SKM-1 (cell line): ENCODE measurements around the gene TSR2.

ENCODE experiments used
- DNase-seq: peaks from one replicate; lab custom pipeline; 2025; ENCODE audit not compliant: unreplicated experiment; lab: John Stamatoyannopoulos, UW

TSR2 gene, protein sequence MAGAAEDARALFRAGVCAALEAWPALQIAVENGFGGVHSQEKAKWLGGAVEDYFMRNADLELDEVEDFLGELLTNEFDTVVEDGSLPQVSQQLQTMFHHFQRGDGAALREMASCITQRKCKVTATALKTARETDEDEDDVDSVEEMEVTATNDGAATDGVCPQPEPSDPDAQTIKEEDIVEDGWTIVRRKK

DNA sequence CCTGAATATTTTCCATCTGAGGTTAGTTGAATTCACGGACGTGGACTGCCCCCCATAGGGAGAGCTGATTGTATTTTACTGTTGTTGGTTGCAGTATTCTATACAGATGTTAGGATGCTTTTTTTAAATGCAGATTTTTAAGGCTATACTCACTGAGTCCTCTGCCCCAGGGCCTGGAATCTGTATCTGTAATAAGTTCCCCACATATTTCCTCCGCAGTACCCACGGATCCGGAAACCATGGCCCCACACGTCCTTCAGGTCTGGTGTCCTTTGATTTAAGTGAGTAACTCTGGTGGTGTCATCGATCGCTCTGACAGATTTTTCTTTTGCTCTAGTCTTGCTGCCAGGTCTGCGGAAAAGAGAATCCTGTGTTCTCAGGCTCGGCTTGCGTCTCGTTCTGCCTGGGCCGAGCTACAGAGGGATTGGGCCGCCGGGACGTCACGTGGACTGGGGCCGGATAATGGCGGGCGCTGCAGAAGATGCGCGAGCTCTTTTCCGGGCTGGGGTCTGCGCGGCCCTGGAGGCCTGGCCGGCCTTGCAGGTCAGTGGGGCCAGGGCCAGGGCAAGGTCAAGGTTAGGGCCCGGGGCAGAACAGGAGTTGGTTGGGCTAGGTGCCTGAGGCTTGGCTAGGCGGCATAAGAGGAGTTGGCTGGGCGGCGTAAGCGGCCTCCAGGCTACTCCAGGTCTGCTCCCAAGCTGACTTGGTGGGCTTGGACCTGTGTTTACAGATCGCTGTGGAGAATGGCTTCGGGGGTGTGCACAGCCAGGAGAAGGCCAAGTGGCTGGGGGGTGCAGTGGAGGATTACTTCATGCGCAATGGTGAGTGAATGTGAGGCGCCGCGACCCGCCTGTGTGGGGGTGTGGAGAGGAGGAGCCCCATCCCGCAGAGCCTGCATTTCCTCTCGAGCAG is at the start of gene TSR2:
Gene TSR2 (plus strand): TSS at position 445 of the 912 bp plus-strand sequence. CDS start 18 bp downstream, at position 463.
- peak; percentile 55 for DNase-seq

- no peak for DNase-seq
Measured at GRCh38 chrX:54397113-54397512, 43.1 kb upstream of the TSR2 start.

DNA sequence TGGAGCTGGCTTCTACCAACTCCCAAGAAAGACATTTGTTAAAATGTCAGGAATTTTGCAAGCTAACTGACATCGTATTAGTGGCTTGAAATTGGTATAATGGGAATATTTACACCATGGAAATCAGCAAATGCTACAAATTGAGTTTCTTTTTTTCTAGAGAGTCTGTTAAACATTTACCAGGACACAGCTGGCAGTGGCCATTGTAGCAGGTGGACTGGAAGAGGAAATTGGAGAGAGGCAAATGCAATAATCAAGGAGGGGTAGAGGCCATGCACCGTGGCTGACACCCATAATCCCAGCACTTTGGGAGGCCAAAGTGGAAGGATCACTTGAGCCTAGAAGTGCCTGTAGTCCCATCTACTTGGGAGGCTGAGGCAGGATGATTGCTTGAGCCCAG is 32.9 kb upstream of the TSR2 start:
- no peak for DNase-seq

- DNase-seq: no peak
Measured at GRCh38 chrX:54411732-54412131, 28.5 kb upstream of the TSR2 start.

DNA sequence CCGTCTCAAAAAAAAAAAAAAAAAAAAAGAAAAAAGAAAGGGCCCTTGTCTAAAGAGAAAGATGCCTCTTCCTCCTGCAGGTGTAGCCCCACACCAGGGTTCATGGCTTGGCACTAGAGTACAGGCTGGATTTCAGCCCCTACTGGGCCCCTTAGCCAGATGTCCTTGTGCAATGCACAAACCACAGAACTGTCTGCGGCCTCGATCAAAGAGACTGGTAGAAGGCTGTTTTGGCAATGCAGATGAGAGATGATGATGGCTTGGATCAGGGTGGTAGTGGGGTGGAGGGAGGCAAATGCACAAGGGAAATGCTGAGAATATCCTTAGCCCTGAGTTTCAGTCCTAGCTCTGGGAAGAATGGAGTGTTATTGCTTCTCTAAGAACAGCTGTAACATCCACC is 26.5 kb upstream of the TSR2 start:
- DNase-seq: peak; percentile 0

- DNase-seq: no peak
Measured at GRCh38 chrX:54415534-54416350, 24.5 kb upstream of the TSR2 start.

- DNase-seq: no peak
Measured at GRCh38 chrX:54416965-54417364, 23.2 kb upstream of the TSR2 start.

GRCh38 chrX:54419559-54420302 is 20.5 kb upstream of the TSR2 start:
- no peak for DNase-seq

DNA sequence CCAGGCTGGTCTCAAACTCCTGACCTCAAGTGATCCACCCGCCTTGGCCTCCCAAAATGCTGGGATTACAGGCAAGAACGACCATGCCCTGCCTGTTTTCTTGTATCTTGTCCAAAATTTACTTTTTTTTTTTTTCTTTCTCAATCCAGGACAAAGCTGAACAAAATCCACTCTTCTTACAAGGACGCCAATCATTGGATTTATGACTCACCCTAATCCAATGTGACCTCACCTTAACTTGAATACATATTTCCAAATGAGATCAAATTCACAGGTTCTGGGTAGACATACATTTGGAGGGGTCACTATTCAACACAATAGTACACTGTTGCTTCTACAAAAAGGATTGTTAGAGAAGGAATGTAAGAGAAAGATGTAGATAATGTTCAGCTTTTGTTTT is 18.0 kb upstream of the TSR2 start:
- no peak for DNase-seq

GRCh38 chrX:54423161-54423888 is 16.9 kb upstream of the TSR2 start:
- no peak for DNase-seq

DNA sequence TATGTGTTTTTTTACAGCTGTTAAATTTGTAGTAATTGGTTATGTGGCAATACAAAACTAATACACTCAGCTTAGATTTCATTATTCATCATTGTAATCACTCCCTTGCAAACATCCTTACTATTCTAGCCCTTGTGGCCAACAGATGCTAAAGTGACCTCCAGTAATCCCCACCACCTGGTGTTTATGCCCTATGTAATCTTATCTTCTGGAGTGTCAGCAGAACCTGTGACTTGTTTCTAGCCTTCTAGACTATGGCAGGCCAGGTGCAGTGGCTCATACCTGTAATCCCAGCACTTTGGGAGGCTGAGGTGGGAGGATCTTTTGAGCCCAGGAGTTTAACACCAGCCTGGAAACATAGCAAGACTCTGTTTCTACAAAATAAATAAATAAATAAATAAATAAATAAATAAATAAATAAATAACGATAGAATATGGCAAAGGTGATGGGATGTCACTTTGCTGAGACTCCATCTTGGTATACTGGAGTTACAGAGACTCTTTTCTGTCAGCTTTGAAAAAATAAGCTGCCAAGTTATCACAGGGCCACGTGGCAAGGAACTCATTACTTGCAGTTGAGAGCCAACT is 12.3 kb upstream of the TSR2 start:
- no peak for DNase-seq

DNA sequence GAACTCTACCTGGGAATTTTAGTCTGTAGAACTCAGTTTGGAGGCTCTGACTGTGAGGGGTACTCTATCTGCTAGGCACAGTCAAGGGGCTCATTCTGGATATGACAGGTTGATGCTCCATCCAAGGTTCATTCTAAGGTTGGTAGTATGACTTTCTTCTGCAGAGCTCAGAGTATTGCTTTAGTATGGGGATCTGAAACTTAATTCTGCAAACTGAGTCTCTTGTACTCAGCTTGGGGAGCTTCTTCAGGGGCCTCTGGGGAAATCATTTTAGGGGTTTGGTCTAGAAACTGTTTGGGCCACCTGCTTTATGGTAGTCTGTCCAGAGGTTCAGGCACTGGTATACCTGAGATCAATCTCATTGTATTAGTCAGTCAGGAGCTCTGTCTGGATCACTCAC is 9.7 kb upstream of the TSR2 start:
- DNase-seq: no peak

DNA sequence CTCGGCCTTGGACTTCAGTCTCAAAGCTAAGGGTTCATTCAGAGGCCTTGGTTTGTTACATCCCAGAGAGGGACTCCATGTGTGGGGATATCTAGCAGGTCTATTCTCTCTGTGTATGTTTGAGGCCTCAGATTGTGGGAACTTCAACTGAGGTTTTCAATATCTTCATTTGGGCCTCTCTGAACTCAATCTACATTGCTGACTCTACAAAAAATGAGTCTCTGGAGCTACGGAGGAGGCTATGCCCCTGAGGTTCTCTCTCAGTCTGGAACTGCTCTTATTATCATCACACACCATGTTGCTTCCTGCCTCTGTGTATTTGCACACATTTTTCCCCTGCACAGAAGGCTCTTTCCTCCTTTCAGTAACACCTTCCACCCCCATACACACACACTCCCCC is 5.1 kb upstream of the TSR2 start:
- no peak for DNase-seq

DNA sequence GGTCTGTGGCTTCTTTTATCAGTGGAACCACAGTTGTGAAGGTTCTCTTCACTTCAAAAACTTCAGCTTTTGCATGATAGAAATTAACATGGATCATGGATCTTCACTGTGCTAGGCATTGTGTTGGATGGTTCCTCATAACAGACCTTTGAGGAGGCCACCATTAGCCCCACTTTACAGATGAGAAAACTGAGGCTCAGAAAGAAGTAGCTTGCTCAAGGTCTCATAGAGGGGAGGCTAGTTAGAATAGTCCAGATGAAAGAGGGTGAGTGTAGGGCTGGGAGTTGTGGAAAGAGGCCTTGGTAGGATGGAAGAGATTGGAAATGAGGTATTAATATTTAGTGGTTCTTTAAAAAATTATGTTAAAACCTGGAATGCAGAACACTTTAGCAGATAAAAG is 2.6 kb downstream of the TSR2 start:
- no peak for DNase-seq

DNA sequence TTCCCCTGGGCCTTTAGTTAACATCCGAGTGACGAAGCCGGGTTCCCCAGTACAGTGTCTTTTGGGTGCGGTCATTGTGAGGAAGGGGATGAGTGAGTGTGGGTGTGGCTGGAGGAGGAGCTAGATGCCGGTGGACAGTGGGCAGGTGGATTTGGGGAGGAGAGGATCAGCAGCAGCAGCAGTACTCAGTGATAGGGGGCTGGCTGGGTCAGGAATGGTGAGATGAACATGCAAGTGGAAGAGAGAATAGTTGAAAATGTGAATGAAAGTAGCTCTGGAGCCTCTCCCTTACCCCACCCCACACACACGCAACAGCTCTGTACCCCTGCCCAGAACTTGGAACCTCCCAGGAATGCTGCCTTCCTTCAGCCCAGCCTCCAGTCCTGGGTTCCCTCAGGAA is 4.5 kb downstream of the TSR2 start:
- DNase-seq: no peak

- no peak for DNase-seq
Measured at GRCh38 chrX:54446084-54446483, 5.9 kb downstream of the TSR2 start.

- DNase-seq: no peak
Measured at GRCh38 chrX:54447461-54447860, 7.3 kb downstream of the TSR2 start.

- DNase-seq: no peak
Measured at GRCh38 chrX:54449929-54450328, 9.7 kb downstream of the TSR2 start.

GRCh38 chrX:54452920-54453319 is 12.7 kb downstream of the TSR2 start:
- DNase-seq: no peak
